ENCODE data around the gene LNPK.
"Not testable (repeated sequence)": the region's sequence is repeated elsewhere in the genome, so short reads cannot be mapped to it uniquely, and the experiment has no call there.

Gene LNPK

DNA sequence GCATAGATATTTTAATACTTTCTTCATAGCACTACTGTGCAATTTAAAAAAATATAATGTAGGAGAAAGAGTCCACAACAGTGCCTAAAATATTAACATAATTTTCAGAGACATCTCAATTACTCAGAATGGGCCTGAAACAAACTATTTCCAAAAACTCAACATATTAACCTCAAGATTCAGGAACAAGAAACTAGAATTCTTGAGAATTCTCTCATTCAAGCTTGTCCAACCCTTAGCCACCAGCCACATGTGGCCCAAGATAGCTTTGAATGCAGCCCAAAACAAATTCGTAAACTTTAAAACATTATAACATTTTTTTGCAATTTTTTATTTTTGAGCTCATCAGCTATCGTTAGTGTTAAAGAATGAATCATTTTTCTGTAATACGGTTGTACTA, 35.2 kb downstream of the LNPK start:
- DNase-seq, result no peak

DNA sequence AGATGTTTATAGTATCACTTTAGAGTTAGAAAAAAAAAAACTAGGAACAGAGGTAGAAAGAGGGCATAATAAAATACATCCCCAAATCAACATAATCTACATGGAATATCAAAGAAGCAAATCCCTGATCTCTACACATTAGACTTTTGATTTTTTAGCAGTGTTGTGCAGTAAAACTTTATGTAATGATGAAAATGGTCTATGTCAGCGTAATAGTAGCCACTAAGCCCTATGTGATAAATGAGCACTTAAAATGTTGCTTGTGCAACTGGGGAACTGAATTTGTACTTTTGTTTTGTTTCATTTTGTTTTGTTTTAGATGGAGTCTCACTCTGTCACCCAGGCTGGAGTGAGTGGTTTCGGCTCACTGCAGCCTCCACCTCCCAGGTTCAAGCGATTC, 36.3 kb downstream of the LNPK start:
- no peak for DNase-seq

DNA sequence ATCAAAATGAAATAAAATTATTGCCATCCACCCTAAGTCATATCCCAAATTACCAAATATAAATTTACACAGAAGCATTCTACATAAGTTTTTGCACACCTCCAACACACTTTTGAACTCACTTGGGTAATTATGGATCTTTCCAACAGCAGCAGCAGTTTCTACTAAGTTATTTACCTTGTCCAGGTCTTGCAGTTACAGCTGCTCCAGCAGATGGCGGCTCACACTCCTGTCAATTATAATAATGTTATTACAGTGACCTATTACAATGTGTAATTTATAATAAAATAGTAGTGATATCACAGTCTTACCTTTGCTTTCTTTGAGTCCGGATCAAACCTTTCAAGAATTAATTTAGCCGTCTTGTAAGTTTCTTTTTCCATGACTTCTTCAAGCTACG, 37.9 kb downstream of the LNPK start:
- no peak for DNase-seq

DNA sequence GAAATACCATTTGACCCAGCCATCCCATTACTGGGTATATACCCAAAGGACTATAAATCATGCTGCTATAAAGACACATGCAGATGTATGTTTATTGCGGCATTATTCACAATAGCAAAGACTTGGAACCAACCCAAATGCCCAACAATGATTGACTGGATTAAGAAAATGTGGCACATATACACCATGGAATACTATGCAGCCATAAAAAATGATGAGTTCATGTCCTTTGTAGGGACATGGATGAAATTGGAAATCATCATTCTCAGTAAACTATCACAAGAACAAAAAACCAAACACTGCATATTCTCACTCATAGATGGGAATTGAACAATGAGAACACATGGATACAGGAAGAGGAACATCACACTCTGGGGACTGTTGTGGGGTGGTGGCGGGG, 38.9 kb downstream of the LNPK start:
- DNase-seq, result not testable (repeated sequence)

DNA sequence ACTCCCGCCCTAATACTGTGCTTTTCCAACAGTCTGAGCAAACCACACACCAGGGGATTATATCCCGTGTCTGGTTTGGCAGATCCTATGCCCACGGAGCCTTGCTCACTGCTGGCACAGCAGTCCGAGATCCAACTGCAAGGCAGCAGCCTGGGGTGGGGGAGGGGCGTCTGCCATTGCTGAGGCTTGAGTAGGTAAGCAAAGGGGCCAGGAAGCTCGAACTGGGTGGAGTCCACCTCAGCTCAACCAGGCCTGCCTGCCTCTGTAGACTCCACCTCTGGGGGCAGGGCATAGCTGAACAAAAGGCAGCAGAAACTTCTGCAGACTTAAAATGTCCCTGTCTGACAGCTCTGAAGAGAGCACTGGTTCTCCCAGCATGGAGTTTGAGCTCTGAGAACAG, 44.2 kb downstream of the LNPK start:
- no peak for DNase-seq

DNA sequence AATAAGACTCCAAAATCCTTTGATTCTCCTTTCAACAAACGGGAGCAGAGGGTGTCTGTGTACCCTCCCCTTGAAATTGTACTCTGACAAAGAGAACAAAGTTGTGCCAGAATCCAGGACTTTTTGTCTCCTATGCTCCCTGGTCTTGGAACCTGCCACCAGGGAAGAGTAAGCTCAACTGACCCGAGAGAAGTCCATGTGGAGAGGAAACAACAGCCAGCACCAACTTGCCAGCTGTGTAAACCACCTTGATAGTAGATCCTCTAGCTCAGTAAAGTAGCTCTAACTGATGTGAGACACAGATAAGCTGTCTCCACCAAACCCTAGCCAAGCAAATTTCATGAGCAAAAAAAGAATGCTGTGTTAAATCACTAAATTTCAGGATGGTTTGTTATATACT, 46.9 kb downstream of the LNPK start:
- DNase-seq, result no peak

DNA sequence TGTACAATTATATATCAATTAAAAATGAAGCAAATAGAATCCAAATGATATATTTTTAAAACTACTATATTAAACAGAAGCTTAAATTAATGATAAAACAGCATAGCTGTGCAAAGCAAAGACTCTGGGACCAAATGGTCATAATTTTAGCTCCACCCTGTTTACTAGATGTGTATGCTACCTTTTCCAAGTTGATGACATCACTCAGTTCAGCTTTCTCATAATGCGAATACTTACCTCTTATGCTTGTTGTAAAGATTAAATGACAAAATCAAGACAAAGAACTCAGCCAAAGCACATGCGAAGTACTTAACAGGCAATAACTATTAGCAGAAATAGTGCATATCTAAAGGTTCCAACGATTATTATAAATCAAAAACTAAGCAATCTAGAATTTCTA, 51.6 kb downstream of the LNPK start:
- no peak for DNase-seq

GRCh38 chr2:175948191-175948590, 53.9 kb downstream of the LNPK start:
- no peak for DNase-seq

DNA sequence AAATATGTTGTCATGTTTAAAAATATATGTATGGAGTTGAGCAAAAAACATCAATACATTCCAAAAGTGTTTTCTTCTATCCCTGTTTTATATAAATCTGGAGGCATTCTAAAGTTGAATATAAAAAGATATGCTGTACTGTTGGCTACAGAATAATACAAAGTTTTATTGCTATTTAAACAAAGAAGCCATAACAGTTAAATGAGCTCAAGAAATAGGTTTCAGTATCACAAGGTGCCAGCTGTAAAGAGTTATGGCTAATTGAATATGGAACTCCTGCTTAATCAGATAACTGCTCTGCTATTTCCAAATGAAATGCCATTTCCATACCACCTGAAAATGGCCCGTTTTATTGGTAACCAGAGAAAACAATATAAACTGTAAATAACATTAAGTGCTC, 55.0 kb downstream of the LNPK start:
- no peak for DNase-seq

- no peak for DNase-seq
Measured at GRCh38 chr2:175941699-175942098, 60.4 kb downstream of the LNPK start.

- no peak for DNase-seq
Measured at GRCh38 chr2:175937216-175937615, 64.9 kb downstream of the LNPK start.

GRCh38 chr2:175935289-175936181, 66.5 kb downstream of the LNPK start:
- DNase-seq, result no peak

DNA sequence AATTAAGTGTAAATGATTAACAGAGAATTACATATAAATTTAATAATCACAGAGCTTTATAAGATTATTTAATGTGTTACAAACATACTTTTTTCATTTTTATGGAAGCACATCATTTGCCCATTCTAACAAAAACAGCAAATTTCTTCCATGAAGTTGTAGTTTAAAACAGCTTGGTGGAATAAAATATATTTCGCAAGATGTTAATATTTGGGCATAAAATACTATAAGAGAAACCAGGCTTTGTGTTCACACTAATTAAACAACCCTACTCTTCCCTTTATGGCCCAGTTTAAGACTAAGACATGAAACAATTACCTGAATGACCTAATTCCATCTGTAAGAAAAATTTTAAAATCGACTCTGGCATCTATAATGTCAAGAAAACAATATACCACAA, 69.4 kb downstream of the LNPK start:
- no peak for DNase-seq

DNA sequence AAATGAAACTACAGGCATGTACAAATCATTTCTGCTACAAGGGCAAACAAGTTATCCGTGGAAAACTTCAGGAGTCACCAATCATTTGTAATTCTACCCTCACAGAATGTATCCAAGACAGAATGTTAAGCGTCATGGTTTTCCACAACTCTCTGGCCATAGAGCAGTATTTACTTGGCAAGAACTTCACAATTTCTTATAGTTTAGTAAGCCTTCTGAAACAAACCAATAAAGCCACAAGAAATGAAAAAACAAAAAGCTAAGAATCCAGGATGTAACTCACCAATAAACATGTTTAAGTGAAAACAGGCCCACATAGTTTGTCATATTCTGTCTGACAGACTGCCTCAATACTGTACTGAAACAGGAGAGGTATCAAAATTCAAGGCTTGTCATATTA, 70.3 kb downstream of the LNPK start:
- DNase-seq, result no peak

DNA sequence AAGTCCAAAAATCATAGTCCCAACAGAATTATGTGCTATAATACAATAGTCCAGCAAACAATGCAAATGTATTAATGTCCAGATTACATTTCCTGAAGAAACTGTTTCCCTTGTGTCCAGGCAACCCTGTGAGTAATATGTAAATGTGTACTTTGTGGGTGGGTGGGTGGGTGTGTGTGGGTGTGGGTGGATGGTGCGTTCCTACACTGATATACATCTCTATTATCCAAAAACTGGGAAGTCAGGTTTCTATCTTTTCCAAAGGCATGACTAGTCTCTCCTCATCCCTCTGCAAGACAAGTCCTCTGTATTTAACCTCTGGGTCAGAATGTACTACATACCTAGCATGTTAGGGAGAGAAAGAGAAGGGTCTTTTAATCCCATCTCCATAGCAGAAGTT, 71.6 kb downstream of the LNPK start:
- no peak for DNase-seq

GRCh38 chr2:175929850-175930249, 72.2 kb downstream of the LNPK start:
- no peak for DNase-seq

- no peak for DNase-seq
Measured at GRCh38 chr2:175926272-175926671, 75.8 kb downstream of the LNPK start.

- no peak for DNase-seq
Measured at GRCh38 chr2:175922160-175922559, 79.9 kb downstream of the LNPK start.

- no peak for DNase-seq
Measured at GRCh38 chr2:175918935-175919334, 83.1 kb downstream of the LNPK start.

DNA sequence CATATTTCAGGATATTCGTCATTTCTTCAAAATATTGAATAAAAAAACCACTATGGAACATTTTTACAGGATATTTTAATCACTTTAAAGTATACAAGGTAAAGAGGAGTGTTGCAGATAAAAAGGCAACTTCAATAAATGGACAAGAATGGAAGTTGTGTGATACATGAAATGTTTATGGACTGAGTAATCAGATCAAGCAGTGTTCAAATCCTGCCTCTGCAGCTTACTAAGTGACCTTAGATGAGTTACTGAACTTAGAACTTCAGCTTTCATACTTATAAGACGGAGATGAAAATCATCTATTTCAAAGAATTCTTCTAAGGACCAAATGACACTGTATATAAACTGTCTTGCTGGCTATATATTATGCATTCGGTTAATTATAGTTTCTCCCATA, 87.2 kb downstream of the LNPK start:
- no peak for DNase-seq

GRCh38 chr2:175913849-175914743, 88.0 kb downstream of the LNPK start:
- not testable (repeated sequence) for DNase-seq

DNA sequence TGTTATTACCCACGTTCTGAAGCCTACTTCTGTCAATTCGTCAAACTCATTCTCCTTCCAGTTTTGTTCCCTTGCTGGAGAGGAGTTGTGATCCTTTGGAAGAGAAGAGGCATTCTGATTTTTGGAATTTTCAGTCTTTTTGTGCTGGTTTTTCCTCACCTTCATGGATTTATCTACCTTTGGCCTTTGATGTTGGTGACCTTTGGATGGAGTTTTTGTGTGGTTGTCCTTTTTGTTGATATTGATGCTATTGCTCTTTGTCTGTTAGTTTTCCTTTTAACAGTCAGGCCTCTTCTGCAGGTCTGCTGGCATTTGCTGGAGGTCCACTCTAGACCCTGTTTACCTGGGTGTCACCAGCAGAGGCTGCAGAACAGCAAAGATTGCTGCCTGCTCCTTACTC, 88.8 kb downstream of the LNPK start:
- DNase-seq, result not testable (repeated sequence)

DNA sequence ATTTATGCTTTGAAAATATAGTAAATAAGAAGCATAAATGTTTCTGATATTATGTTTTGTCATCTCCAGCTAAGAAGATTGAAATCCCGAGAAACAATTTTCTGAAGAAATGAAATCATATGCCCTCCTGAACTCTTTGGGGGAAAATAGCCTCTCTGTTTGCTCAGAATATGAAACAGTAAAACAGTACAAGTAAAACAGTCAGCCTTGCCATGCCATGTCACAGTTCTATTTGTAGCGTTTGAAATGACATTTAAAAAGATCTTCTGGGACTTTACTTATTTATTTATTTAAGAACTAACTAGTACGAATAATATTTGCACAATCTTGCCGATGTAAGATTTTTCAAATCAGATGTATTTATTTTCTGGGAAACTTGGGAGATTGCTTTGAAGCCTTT, 98.0 kb downstream of the LNPK start:
- no peak for DNase-seq

DNA sequence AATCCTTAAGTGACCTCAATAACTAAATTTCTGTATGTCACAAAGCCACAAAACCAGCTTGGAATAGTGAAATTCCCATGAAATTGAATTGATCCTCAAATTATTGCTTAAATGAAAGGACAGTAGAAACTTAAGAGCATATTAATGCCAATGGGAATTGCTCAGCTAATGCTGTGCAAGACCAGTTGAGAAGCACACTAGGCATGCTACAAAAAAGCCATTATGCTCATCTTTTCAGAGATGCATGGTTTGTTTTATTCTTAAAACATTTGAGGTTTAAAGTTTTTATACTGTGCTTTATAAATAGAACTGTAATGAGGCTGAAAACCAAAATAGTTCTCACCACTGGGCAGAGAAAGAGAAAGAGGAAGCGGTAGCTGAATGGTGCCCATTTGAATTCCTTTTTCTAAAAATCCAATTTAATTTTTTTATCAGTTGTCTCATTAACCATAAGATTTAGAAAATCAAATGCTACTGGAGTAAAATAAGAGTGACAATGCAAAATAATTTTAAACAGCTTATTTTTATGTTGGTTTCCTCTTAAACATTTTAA, 98.6 kb downstream of the LNPK start:
- no peak for DNase-seq

All from CD4-positive, alpha-beta T cell treated with Interleukin-21 for 1 hour (primary cell).